Keratinocyte (primary cell): ENCODE measurements around the gene TBC1D7. TPM values are rescaled to one million over a fixed set of nuclear protein-coding genes. Genes with fewer than 3 reads are reported as not detected.

ENCODE experiments used
- DNase-seq: peaks from one replicate; pipeline ENCODE4 v3.0.0-alpha.2; 2011; ENCODE audit warnings: low read depth, missing footprints, low spot score
- FAIRE-seq: peaks from 2 replicates; lab custom pipeline; 2011; peaks lifted over from hg19 to GRCh38; lab: Jason Lieb, UNC
- H2AFZ ChIP-seq: 2 replicates; pipeline ENCODE4 v1.6.0; 2012; ENCODE audit warnings: low read length, control low read depth, inconsistent platforms; ENCODE audit not compliant: control insufficient read depth
- H3K27ac ChIP-seq: 2 replicates; pipeline ENCODE4 v1.5.1; 2011; ENCODE audit warnings: low read length; ENCODE audit not compliant: control insufficient read depth, insufficient read depth
- H3K27me3 ChIP-seq: 3 replicates; pipeline ENCODE4 v1.6.0; 2011; ENCODE audit warnings: low read length; ENCODE audit not compliant: control insufficient read depth, insufficient read depth; ENCODE audit errors: extremely low read depth
- H3K36me3 ChIP-seq, 2 experiments: 2 replicates in 1 of 2; 3 replicates in 1 of 2; pipeline ENCODE4 v1.5.1; 2011; ENCODE audit warnings: low read length in 2 of 2, mild to moderate bottlenecking in 1 of 2; ENCODE audit not compliant: control insufficient read depth in 2 of 2, insufficient read depth in 2 of 2; ENCODE audit errors: extremely low read depth in 1 of 2
- H3K4me1 ChIP-seq: 3 replicates; pipeline ENCODE4 v1.5.1; 2011; ENCODE audit warnings: low read length; ENCODE audit not compliant: control insufficient read depth, insufficient read depth; ENCODE audit errors: extremely low read depth
- H3K4me2 ChIP-seq: 3 replicates; pipeline ENCODE4 v1.6.0; 2011; ENCODE audit warnings: low read depth, low read length; ENCODE audit not compliant: control insufficient read depth, insufficient read depth; ENCODE audit errors: extremely low read depth
- H3K4me3 ChIP-seq, 3 experiments: fragments of 200-600 bp in 1 of 3; sonication (generic) in 1 of 3; 2 replicates in 2 of 3; 3 replicates in 1 of 3; pipeline ENCODE4 v1.5.1; 2011 to 2016; ENCODE audit warnings: low read length in 3 of 3, mild to moderate bottlenecking in 3 of 3, control low read depth in 2 of 3, inconsistent platforms in 1 of 3, low read depth in 1 of 3, mixed read lengths in 1 of 3, mixed run types in 1 of 3, moderate library complexity in 1 of 3; ENCODE audit not compliant: control insufficient read depth in 2 of 3, insufficient read depth in 2 of 3; ENCODE audit errors: extremely low read depth in 1 of 3
- H3K79me2 ChIP-seq: 2 replicates; pipeline ENCODE4 v1.6.0; 2012; ENCODE audit warnings: low read length; ENCODE audit not compliant: control insufficient read depth, insufficient read depth
- H3K9ac ChIP-seq: 3 replicates; pipeline ENCODE4 v1.6.0; 2011; ENCODE audit warnings: low read length; ENCODE audit not compliant: control insufficient read depth, insufficient read depth; ENCODE audit errors: extremely low read depth
- H3K9me1 ChIP-seq: 3 replicates; pipeline ENCODE4 v1.6.0; 2011; ENCODE audit warnings: low read length; ENCODE audit not compliant: control insufficient read depth, insufficient read depth; ENCODE audit errors: extremely low read depth
- H3K9me3 ChIP-seq: 2 replicates; pipeline ENCODE4 v1.5.1; 2012; ENCODE audit warnings: low read depth, low read length; ENCODE audit not compliant: control insufficient read depth
- H4K20me1 ChIP-seq: 3 replicates; pipeline ENCODE4 v1.6.0; 2011; ENCODE audit warnings: low read length; ENCODE audit not compliant: control insufficient read depth, insufficient read depth; ENCODE audit errors: extremely low read depth
- CTCF ChIP-seq, 3 experiments: IDR thresholded peaks in 1 of 3; conservative IDR thresholded peaks in 1 of 3; optimal IDR thresholded peaks in 1 of 3; 2 replicates in 2 of 3; 3 replicates in 1 of 3; pipeline versions ENCODE3 to v1.5.1; 2011; ENCODE audit warnings: low read length in 3 of 3, mild to moderate bottlenecking in 3 of 3, moderate library complexity in 2 of 3, control low read depth in 1 of 3, inconsistent platforms in 1 of 3; ENCODE audit not compliant: insufficient read depth in 2 of 3; ENCODE audit errors: extremely low read depth in 1 of 3
- EZH2 ChIP-seq: IDR thresholded peaks from one replicate; pipeline ENCODE4 v1.6.1; 2012; ENCODE audit warnings: inconsistent platforms, mild to moderate bottlenecking, low read length, moderate library complexity
- dilution Hi-C: fragments of 300-500 bp; cut with MboI; formaldehyde crosslinking; loops from one replicate; pipeline ENCODE4 v1.7.0; 2020; ENCODE audit warnings: low sequenced_read_pairs; ENCODE audit not compliant: extremely low pct_ligation_motif_present
- polyA plus RNA-seq, 5 experiments: library from polyadenylated mRNA; depleted of rRNA in 3 of 5; stranded (reverse) in 3 of 5; stranded (forward) in 1 of 5; unstranded in 1 of 5; fragments of >200 nt; gene quantifications; 1 replicate in 1 of 5; 2 replicates in 3 of 5; 3 replicates in 1 of 5; pipeline versions ENCODE4 v1.2.1 to v1.2.3, GENCODE V29; 2011 to 2012; ENCODE audit warnings: missing spikeins in 2 of 5, low read depth in 1 of 5, low replicate concordance in 1 of 5

The TBC1D7 gene
- polyA plus RNA-seq, 1 donor (not counting 4 experiments of a cell fraction or from before 2014, with no cell fraction given): 30.4 TPM

GRCh38 chr6:13288969-13289391 lies 39.4 kb downstream of the TBC1D7 start:
- no peak for FAIRE-seq
- TF ChIP-seq CTCF (optimal IDR thresholded peaks at IDR 0.05 in 1 of 3, IDR thresholded peaks at IDR 0.05 in 1 of 3, conservative IDR thresholded peaks at IDR 0.05 in 1 of 3; ENCODE audit: extremely low read depth in 1 of 3, insufficient read depth in 2 of 3, low read length in 3 of 3) (no peak), EZH2 (no peak)
- Histone ChIP-seq H3K4me3 (no peak overlapping the region), H3K4me1 (no peaks in the 10 kb centered on the region), H3K9me1 (no peaks in the 10 kb centered on the region), H2AFZ (no peak overlapping the region), H3K4me2 (no peak overlapping the region), H3K36me3 (peaks cover 2 to 8% of the 10 kb centered on the region in 2 experiments), H4K20me1 (no peaks in the 10 kb centered on the region), H3K9ac (no peak overlapping the region), H3K27ac (no peak overlapping the region), H3K27me3 (no peaks in the 10 kb centered on the region), H3K79me2 (no peaks in the 10 kb centered on the region), H3K9me3 (no peaks in the 10 kb centered on the region)
- DNase-seq: no peak
- dilution Hi-C loops: no loop called here

DNA sequence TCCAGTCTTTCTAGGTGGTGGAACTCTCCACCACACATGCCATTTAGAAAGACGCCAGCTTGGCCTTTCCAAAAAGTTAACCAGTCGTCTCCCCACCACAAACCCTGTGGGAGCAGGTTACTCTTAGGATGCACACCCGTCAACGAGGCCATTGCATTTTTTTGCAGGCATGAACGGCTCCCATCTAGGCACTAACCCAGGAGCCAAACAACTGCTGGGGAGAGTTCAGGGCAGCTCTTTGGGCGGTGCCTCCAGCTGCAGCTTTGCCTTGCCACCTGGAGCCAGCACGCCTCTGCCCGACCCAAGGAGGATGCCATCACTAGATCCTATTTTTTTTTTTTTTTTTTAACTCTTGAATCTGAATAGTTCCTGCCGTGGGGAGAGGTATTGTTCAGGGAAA lies 39.9 kb downstream of the TBC1D7 start:
- peaks cover 0 to 5% of the 10 kb centered on the region in 2 experiments for H3K36me3 ChIP-seq
- FAIRE-seq: no peak
- dilution Hi-C loops: no loop called here

More for the DNA sequence above, 39.9 kb downstream of the TBC1D7 start:
- H3K4me2 ChIP-seq: no peak overlapping the region
- no peaks in the 10 kb centered on the region for H3K79me2 ChIP-seq
- H3K27me3 ChIP-seq: no peaks in the 10 kb centered on the region
- H3K4me1 ChIP-seq: no peaks in the 10 kb centered on the region
- TF ChIP-seq CTCF (optimal IDR thresholded peaks at IDR 0.05 in 1 of 3, IDR thresholded peaks at IDR 0.05 in 1 of 3, conservative IDR thresholded peaks at IDR 0.05 in 1 of 3; ENCODE audit: extremely low read depth in 1 of 3, insufficient read depth in 2 of 3, low read length in 3 of 3) (no peak), EZH2 (no peak)
- H2AFZ ChIP-seq: no peak overlapping the region
- no peak overlapping the region for H3K9ac ChIP-seq
- no peak overlapping the region for H3K27ac ChIP-seq
- no peaks in the 10 kb centered on the region for H3K9me1 ChIP-seq
- no peaks in the 10 kb centered on the region for H4K20me1 ChIP-seq
- no peak overlapping the region for H3K4me3 ChIP-seq
- H3K9me3 ChIP-seq: no peaks in the 10 kb centered on the region
- DNase-seq: no peak
